ENCODE results near the gene DAG1. TPM values are rescaled to one million over a fixed set of nuclear protein-coding genes. Genes with fewer than 3 reads are reported as not detected.
A peak's percentile ranks its signal among the peaks of the same experiment; 100 is the strongest.

The DAG1 gene
- 100 to 1,000 TPM in 1 of 2 donors, 10 to 100 TPM in 1; 86.7 to 213 TPM for total RNA-seq

DNA sequence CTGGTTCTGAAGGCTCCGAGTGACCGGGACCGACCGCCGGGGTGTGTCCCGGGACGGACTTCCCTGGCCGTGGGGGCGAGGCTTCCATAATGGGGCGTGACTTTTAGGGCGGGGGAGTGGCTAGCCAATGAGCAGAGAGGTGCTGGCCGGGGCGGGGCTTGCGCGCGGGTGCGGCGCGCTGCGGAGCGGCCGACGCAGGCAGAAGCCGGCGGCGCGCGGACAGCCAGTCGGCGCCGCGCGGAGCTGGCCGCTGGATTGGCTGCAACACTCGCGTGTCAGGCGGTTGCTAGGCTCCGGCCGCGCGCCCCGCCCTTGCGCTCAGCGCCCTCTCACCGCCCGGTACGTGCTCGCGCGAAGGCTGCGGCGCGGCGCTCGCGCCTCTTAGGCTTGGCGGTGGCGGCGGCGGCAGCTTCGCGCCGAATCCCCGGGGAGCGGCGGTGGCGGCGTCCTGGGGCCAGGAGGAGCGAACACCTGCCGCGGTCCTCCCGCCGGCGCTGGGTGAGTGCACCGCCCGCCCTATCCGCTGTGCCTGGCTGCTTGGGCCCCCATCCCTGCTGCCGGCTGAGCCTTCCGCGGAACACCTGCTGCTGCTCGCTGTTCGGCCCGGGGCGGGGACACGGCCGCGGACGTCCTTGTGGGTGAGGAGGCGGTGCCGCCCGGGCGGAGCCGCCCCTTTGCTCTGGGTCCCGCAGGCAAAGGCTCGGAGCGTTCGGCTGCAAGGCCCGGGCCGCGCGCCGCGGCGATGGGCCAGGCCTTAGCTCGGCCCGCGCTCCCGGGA lies at the start of gene DAG1:
DAG1 (plus strand) TSS at position 332 of the 778 bp plus-strand sequence. CDS start 40,268 bp downstream, outside the sequence.
- Histone ChIP-seq H3K4me1 (replicated peaks) (peaks cover 18% of the 10 kb centered on the region), H3K36me3 (no peaks in the 10 kb centered on the region), H3K27me3 (replicated peaks; ENCODE audit: insufficient read depth) (no peaks in the 10 kb centered on the region), H3K9me3 (no peaks in the 10 kb centered on the region), H3K4me3 (peak within 1 kb of the TSS; percentile 78 to 82), H3K27ac (peak within 1 kb of the TSS; percentile 95 to 98)
- intact Hi-C loops (cut with DNase I) = loop anchor here (2.0 to 5.0 kb wide), 2 partner anchors 58 to 69 kb away; partner anchors contain the start of genes RHOA and TCTA
- WGBS = 0% methylated on average over 77 of the region's 108 CpGs
- TF ChIP-seq, protein P1, sequence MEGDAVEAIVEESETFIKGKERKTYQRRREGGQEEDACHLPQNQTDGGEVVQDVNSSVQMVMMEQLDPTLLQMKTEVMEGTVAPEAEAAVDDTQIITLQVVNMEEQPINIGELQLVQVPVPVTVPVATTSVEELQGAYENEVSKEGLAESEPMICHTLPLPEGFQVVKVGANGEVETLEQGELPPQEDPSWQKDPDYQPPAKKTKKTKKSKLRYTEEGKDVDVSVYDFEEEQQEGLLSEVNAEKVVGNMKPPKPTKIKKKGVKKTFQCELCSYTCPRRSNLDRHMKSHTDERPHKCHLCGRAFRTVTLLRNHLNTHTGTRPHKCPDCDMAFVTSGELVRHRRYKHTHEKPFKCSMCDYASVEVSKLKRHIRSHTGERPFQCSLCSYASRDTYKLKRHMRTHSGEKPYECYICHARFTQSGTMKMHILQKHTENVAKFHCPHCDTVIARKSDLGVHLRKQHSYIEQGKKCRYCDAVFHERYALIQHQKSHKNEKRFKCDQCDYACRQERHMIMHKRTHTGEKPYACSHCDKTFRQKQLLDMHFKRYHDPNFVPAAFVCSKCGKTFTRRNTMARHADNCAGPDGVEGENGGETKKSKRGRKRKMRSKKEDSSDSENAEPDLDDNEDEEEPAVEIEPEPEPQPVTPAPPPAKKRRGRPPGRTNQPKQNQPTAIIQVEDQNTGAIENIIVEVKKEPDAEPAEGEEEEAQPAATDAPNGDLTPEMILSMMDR (IDR thresholded peaks at IDR 0.05) = peak in 1 of 4 experiments; percentile 4
- TF ChIP-seq POLR2AphosphoS5 (IDR thresholded peaks at IDR 0.05) (peak; percentile 87), POLR2A (IDR thresholded peaks at IDR 0.05) (peak; percentile 67)
- DNase-seq (ENCODE audit: low spot score) = peak; percentile 97

DNA sequence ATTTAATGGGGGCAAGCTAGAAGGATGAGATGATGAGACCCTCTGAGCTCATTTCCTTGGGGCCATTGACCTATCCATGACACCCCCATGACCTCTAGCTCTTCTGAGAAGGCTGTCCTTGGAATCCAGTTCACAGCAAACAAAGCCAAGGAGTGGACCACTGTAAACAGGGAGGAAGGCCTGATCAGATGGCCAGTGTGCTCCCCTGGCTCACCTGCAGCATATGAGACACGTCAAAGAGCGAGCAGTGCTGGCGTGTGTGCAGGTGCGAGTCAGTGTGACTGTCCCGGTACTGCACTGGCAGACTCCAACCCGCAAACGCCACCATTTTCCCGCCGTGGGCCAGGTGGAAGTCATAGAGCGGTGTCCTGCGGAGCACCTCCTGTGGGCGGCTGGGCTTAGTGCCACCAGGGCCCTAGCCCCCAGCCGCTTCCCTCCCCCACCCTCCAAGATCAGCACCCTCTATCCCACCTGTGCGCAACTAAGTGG lies 48.1 kb upstream of the DAG1 start:
- 23% methylated on average over 13 of the region's 14 CpGs for WGBS
- no peak for DNase-seq (ENCODE audit: low spot score)
- no peaks in the 10 kb centered on the region for H3K9me3 ChIP-seq
- peak overlapping the region; percentile 25 to 31 for H3K4me3 ChIP-seq
- no peaks in the 10 kb centered on the region for H3K4me1 ChIP-seq (replicated peaks)
- peaks cover 0 to 4% of the 10 kb centered on the region in 2 donors for H3K36me3 ChIP-seq
- intact Hi-C loops (cut with DNase I) = no loop called here
- H3K27me3 ChIP-seq (replicated peaks; ENCODE audit: insufficient read depth) = no peaks in the 10 kb centered on the region
- TF ChIP-seq POLR2A (IDR thresholded peaks at IDR 0.05) (no peak), POLR2AphosphoS5 (IDR thresholded peaks at IDR 0.05) (no peak)
- TF ChIP-seq, protein P1 (IDR thresholded peaks at IDR 0.05) = no peak
- H3K27ac ChIP-seq = no peak overlapping the region

DNA sequence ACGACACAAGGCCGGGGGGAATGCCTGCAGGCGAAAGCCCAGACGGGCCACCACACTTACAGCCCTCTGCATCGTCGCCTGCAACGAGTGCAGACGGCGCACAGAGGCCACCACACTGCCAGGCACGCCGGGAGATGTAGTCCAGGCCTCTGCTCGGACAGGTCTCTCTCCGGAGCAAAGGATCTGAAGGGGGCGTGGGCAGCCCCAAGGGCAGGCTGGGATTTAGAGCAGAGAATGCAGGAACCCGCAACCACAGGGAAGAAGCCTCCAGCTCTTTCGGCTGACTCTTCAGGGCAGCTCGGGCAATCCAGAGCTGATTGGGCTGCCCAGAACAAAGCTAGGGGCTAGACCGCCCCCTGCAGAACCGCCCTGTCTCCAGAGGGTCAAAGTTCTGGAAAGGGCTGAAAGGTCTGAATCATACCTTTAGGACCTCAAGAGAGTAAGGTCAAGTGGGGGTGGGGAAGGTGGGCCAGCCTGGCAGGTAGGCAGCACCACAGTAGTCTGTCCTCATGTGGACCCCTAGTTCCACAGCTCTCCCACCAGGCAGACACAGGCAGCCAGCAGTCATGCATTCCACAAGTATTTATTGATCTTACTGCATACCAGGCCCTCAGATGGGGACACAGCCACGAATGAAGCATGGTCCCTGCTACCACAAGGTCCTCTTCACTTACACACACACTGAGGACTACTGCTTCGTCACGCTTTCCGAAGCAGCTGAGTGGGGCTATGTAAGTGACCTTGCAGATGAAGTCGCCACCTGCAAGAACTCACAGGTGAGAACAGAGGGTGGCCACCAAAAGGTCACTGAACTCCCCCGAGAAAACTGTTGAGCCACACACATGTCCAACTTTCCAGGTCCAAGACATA lies 47.5 kb upstream of the DAG1 start, which contains the start of gene AMT:
AMT (minus strand) TSS at position 95 of the 870 bp plus-strand sequence; CDS start at position 72, 23 bp downstream.
- peak within 1 kb of the TSS; percentile 25 to 31 for H3K4me3 ChIP-seq
- H3K9me3 ChIP-seq = no peaks in the 10 kb centered on the region
- 28% methylated on average over 20 of the region's 25 CpGs for WGBS
- TF ChIP-seq, protein P1 (IDR thresholded peaks at IDR 0.05) = no peak
- peak; percentile 8 for TF ChIP-seq POLR2AphosphoS5 (IDR thresholded peaks at IDR 0.05)
- intact Hi-C loops (cut with DNase I) = no loop called here
- H3K27me3 ChIP-seq (replicated peaks; ENCODE audit: insufficient read depth) = no peaks in the 10 kb centered on the region
- DNase-seq (ENCODE audit: low spot score) = no peak
- peak within 1 kb of the TSS in 1 of 2 donors; percentile 32 for H3K27ac ChIP-seq
- H3K36me3 ChIP-seq = peaks cover 0 to 4% of the 10 kb centered on the region in 2 donors
- H3K4me1 ChIP-seq (replicated peaks) = no peaks in the 10 kb centered on the region

DNA sequence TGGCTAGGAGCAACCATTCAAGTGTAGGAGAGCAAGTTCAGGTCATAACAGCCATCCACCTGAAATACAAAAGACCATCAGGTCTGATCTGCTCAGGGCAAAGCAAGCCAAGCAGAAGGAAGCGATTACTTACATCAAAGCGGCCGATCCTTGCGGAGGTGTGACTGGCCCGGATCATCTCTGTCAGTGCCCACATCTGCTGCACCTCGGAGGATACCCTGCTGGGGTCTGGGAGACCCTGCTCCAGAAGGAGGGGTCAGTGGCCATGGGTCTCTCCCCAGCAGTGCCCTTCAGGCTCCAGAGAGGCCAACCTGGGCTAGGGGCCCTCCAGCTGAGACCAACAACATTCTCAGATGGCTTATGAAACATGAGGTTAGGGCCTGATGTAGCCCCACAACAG lies 45.3 kb upstream of the DAG1 start:
- Histone ChIP-seq H3K9me3 (no peaks in the 10 kb centered on the region), H3K27ac (no peak overlapping the region), H3K36me3 (peaks cover 0 to 4% of the 10 kb centered on the region in 2 donors), H3K4me3 (no peak overlapping the region), H3K4me1 (replicated peaks) (no peaks in the 10 kb centered on the region), H3K27me3 (replicated peaks; ENCODE audit: insufficient read depth) (no peaks in the 10 kb centered on the region)
- intact Hi-C loops (cut with DNase I) = no loop called here
- TF ChIP-seq, protein P1 (IDR thresholded peaks at IDR 0.05) = no peak
- TF ChIP-seq POLR2AphosphoS5 (IDR thresholded peaks at IDR 0.05) (no peak), POLR2A (IDR thresholded peaks at IDR 0.05) (no peak)
- 91% methylated on average over 6 of the region's 6 CpGs for WGBS
- no peak for DNase-seq (ENCODE audit: low spot score)
